Measurements from ENCODE around the gene MRPS2.
"Not testable (repeated sequence)": the region's sequence is repeated elsewhere in the genome, so short reads cannot be mapped to it uniquely, and the experiment has no call there.

MRPS2 gene

DNA sequence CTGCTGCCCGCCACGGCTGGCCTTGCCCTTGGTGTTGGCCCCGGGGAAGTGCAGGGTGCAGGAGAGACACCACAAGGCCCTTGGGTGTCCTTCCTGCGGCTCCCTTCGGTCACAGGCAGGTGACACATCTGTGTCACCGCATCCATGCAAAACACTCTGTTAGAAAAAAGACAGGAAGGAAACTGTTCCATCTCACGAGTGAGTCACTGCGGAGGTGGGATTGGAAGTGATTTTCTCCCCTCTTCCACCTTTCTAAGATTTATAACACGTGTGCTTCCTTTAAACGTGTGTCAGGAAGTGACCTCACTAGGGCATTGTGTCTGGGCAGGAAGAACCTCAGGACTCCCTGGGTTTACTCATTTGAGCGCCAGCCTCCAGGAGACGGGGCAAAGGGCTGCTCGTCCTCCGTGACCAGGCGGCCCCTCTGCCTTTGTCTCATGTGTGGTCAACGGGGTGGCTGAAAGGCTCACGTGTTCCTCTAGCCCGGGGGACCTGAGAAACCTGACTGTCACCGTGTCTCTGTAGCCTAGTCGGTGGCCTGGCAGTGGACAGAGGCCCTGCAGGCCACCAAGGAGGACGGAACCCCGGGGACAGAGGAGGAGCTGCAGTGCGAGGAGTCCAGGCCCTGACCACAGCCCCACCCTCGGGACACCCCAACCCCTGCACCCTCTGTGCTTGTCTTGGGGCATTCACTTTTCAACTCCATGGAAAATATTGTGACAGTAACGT, 15.8 kb downstream of the MRPS2 start:
- DNase-seq (ENCODE audit: low read depth) = no peak

DNA sequence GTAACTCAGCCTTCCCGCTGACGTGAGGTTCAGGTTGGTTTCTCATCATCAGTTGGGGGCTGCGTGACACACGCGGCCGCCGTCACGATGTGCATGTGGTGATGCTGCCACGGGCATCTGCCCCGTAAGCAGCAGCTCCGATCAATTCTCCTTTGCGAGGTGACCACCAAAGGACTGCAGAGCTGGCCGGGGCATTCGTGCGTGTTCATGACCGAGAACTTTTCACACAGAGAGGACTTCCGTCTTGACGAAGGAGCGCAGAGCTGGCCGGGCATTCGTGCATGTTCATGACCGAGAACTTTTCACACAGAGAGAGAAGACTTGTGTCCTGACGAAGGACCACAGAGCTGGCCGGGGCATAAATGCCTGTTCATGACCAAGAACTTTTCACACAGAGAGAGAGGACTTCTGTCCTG, 16.9 kb downstream of the MRPS2 start:
- DNase-seq (ENCODE audit: low read depth) = no peak

DNA sequence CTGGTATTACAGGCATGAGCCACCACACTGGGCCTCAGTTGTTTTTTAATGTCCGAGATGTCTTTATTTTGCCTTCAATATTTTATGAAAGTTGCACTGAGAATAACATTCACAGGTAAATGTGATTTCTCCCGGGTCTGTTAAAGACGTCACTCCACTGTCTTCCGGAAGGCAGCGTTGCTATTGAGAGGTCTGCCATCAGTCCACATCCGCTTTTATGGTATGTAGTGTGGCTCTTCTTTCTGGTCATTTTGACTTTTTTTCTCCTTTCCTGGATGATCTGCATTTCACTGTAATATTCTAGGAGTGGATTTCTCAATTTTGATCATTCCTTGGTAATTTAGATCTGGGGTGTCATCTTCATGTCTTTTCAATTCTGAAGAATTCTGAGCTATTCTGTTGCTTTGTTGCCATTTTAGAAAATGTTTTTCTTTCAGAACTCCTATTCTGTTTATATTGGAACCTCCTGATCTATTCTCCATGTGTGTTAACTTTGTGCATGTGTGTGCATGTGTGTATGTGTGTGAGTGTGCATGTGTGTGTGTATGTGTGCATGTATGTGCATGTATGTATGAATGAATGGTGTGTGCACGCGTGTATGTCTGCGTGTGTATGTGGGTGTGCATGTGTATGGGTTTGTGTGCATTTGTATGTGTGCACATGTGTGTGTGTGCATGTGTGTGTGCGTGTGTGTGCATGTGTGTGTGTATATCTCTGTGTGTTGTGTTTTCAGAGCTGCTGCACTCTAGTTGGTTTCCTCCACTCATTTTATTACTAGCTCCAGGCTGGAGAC, 18.9 kb downstream of the MRPS2 start:
- DNase-seq (ENCODE audit: low read depth) = no peak

DNA sequence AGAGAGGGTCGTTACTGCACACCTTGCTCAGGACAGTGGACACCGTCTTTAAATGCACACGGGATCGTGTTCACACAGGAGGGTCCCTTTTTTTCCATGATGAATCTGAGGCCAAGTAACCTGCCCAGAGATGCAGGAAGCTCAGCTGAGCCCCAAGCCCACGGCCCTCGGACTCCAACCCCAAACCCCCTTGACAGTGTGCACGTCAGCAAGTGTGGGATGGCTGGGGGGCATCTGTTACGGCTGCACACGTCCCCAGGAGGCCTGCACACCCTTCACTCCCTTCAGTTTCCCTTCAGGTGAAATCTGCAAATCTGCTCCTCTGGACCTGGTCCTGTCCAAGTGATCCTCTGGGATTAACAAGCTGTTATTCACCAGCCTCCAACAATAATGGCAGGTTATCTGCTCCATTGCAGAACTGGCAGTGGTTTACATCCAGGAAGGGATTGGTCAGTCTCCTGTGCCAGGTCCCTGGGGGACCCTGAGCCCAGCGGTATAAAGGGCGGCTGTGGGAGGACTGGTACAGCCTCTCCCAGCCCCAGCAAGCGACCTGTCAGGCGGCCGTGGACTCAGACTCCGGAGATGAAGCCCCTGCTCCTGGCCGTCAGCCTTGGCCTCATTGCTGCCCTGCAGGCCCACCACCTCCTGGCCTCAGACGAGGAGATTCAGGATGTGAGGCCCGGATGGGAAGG, 20.6 kb downstream of the MRPS2 start, which contains the start of gene LCN1:
Gene LCN1, plus strand, starts transcription at position 525 of the 692 bp plus-strand sequence. Its CDS starts 58 bp downstream, at position 583.
- no peak for DNase-seq (ENCODE audit: low read depth)

DNA sequence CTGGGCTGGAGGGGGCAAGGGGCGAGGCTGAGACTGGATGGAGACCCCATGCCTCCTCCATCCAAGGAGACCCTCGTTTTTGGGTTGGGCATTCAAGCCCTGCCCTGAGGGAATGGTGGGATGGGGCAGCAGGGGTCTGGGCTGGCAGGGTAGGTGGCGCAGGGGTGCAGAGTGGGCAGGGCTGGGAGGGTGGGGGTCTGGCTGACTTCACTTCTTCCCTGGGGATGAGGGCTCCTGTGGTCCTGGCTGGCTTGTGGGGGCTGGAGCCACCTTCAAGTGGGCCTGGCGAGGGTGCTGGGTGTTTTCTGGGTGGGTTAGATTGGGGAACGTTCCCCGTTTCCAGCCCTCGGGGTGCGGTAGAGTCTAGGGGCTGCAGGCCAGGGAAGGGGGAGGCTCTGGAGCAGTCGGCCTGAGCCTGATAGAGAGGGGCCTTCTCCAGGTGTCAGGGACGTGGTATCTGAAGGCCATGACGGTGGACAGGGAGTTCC, 21.2 kb downstream of the MRPS2 start:
- DNase-seq (ENCODE audit: low read depth) = no peak

DNA sequence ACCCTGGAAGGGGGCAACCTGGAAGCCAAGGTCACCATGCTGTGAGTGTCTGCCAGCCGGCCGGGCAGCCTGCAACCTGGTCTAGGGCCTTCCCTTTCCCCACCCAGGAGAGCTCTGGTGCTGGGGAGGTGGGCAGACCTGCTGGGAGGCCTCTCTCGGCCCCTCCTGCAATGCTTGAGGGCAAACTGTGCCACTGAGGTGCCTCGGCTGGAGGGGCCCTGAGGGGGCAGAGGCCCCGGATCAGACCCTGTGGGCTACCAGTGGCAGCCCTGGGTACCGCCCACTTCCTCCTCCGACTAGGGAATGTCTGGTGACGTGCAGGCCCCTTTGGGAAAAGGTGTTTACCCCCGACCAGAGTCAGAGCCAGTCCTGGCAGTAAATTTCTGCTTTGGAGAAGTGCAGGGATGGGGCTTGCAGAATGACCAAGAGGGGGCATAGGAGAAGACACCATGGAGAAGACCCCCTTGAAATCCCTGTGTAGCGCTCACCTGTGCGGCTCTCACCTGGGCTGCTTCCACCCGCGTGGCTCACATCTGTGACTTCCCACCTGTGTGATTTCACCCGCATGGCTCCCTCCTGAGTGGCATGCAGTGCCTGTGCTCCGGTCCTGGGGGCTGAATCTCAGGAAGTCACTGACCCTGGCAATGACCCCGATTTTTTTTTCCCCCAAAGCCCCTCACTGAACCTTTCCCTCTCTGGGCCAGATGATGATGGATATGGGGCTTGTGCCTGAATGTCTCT, 21.8 kb downstream of the MRPS2 start:
- DNase-seq (ENCODE audit: low read depth) = no peak

DNA sequence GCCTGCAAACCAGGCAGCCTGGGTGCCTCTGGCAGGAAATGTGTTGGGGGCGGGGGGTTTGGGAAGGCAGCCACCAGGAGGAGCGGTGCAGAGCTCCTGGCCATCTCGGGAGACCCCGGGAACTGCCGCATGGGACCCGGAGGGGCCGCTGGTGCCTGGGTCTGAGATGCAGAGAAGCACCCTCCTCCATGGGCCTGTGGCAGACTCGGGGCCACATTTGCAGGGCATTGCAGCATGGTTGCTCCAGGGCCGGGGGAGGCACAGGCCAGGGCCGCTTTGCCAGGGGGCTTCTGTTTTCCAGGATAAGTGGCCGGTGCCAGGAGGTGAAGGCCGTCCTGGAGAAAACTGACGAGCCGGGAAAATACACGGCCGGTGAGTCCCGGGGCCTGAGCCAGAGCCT, 22.4 kb downstream of the MRPS2 start:
- DNase-seq (ENCODE audit: low read depth) = no peak

DNA sequence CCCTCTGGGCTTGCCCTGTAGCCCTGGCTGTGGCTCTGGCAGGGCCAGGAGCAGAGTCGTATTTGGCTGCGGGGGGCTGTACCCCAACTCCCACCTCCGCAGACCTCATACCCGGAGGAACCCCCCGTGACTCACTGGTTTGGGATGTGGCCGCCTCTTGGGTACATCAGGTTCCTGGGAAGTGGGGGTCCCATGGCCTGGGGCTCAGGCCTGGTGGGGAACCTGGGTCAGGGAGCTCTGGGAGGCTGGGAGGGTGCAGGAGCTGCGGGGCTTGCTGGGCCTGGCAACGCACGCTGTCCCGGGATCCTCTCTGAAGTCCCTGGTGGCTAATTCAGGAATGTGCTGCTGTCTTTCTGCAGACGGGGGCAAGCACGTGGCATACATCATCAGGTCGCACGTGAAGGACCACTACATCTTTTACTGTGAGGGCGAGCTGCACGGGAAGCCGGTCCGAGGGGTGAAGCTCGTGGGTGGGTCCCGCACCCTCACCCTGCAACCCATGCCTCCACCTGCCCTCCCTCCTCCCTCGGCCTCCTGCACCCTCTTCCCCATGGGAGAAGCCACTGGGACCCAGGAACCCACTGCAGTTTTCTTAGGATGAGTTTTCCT, 23.1 kb downstream of the MRPS2 start:
- DNase-seq (ENCODE audit: low read depth) = no peak

DNA sequence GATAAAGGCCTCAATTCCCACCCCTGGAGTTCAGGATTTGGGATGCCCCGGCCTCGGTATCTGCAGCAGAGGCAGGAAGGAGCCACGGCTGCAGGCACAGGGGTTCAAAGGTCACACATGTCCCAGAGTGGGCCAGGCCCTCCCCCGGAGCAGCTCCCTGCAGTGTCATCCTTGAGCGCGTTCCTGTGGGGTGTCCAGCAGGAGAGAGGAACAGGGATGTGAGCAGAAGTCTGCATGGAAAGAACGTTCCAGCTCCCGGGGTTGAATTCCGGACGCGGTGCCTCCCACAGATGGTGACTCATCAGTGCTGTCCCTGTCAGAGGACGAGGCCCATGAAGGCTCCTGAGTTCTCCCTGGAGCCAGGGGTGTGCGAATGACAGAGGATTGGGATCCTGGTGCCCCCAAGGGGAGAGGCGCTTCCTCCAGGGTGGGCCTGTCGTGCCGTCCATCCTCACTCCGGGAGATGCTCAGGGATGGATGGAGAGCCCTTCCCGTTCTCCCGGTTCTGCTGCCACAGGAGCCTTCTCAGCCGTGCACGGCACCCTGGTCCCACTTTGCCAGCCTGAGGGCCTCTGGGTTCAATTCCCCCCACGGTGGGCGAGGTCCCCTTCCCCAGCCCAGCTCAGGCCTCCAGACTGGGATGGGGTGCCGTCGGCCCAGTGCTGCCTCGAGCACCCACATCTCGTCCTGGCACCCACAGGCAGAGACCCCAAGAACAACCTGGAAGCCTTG, 23.8 kb downstream of the MRPS2 start:
- DNase-seq (ENCODE audit: low read depth) = no peak

DNA sequence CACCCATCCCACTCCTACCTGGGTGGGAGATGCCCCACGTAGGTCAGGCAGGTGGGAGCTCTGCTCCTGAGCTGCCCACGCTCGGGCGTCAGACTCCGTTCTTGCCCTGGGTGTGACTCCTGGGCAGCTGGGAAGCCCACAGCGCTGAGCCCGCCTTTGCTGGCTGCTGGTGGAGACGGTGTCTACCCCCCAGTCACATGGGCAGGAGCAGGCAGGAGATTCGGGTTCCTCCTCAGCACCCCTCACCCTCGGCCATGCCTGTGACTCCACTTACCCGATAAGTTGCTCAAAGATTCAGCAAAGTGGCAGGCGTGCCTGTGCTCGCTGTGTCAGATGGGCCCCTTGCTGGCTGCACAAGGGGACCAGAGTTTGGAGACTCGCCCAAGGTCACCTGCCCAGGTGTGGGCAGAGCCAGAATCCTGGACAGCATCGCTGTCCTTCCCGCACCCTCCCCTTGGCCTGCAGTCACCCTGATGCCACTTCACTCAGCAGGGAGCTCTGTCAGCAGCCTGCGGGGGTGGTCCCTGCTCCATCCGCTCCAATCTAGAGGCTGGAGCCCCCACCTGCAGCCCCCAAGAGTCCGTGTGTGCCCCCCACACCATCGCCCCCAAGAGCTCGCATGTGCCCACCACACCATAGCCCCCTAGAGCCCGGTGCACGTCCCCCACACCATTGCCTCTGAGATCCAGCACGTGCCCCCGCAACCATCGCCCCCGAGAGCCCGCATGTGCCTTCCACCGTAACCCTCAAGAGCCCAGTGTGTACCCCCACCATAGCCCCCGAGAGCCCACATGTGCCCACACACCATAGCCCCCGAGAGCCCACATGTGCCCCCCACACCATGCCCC, 25.0 kb downstream of the MRPS2 start:
- DNase-seq (ENCODE audit: low read depth) = no peak

DNA sequence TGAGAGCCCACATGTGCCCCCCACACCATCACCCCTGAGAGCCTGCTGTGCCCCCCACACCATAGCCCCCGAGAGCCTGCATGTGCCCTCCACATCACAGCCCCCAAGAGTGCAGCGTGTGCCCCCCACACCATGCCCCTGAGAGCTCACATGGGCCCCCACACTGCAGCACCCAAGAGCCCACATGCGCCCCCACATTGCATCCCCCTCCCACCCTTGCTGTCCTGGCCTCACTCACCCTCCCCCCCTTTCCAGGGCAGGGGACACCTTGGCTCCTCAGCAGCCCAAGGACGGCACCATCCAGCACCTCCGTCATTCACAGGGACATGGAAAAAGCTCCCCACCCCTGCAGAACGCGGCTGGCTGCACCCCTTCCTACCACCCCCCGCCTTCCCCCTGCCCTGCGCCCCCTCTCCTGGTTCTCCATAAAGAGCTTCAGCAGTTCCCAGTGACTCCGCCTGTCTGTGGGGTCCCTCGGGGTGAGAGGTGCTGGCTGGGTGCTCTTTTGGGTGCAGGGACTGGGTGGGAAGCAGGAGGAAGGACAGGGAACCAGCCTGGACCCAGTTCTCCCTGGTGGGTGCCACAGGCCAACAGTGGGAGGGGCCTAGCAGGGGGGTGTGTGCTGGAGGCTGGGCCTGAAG, 25.7 kb downstream of the MRPS2 start:
- no peak for DNase-seq (ENCODE audit: low read depth)

DNA sequence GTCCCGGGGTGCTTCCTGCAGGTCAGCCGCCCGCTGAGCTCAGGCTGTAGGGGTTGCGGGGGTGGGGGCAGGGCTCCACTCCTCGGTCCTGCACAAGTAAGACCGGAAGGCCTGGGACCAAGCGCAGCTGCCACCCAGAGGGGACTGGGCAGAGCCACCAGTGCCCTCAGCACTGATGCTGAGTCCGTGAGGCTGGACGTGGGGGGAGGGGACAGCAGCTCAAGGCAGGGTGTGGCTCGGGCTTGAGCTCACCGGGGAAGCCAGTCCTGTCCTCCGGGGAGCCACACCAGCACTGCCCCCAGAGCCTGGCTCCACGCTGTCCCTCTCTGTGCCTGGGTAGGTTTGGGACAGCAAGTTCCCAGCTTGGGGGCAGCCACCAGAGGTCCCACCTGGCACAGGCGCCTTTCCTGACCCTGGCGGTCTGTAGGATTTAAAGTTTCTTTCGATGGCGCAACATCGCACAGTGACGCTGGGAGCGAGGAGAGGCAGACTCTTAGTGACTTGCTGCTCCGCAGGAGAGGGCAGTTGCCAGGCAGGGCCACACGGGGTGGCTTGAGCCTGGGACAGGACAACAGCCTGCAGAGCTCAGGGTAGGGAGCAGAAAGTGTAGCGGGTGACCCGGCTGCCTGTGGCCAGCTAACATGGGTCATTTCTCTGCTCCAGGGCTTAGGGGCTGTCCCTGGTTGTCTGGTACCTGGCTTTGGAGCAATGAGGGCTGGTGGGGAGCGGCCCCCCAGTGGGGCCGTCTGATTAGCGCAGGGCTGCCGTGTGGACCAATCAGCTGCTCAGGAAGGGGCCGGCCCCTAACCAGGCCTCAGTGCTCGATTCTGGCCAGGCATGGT, 26.5 kb downstream of the MRPS2 start:
- no peak for DNase-seq (ENCODE audit: low read depth)

DNA sequence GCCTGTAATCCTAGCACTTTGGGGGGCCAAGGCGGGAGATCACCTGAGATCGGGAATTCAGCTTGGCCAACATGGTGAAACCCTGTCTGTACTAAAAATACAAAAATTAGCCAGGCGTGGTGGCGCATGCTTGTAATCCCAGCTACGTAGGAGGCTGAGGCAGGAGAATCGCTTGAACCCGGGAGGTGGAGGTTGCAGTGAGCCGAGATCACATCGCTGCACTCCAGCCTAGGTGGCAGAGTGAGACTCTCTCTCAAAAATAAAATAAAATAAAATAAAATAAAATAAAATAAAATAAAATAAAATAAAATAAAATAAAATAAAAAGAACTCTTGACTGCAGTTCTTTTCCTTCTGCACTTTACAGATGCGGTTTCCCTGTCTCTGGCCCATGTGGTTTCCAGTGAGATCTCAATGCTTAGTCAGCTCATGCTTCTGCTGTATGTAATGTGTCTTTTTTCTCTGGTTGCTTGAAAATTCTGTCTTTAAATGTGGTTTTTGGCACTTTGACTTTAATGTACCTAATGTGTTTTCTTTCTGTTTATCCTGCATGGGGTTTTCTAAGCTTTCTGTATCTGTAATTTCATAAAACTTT, 28.5 kb downstream of the MRPS2 start:
- not testable (repeated sequence) for DNase-seq (ENCODE audit: low read depth)

DNA sequence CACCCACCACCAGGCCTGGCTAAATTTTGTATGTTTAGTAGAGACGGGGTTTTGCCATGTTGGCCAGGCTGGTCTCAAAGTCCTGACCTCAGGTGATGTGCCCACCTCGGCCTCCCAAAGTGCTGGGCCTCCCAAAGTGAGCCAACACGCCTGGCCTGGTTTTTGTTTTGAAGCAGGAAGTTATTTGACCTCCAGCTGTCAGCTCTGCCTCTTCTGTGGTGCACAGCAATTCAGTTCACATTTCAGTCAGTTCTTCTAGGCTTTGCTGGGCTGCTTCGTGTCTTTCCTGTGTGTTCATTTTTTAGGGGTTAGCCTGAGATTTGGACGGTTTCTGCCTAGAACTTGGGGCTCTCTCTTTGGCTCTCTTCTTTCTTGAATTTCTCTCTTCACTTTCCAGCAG, 29.7 kb downstream of the MRPS2 start:
- DNase-seq (ENCODE audit: low read depth) = no peak

DNA sequence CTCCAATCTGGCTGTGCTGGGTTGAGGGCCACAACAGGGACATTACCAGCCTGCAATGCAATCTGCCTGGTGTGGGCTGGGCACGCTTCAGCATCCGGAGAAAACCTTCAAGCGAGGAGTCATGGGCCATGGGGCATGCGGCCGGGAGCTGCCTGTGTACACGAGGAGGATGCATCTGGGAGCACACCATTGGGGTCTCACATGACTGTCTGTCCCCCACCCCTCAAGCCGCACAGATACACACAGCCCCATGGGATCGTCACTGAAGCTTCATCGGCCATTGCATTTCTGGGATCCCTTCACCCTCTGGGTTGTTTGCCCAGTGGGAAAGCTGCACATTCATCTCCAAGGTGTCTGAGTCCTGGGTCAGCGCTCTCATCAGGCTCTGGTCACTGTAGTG, 30.6 kb downstream of the MRPS2 start:
- DNase-seq (ENCODE audit: low read depth) = no peak

DNA sequence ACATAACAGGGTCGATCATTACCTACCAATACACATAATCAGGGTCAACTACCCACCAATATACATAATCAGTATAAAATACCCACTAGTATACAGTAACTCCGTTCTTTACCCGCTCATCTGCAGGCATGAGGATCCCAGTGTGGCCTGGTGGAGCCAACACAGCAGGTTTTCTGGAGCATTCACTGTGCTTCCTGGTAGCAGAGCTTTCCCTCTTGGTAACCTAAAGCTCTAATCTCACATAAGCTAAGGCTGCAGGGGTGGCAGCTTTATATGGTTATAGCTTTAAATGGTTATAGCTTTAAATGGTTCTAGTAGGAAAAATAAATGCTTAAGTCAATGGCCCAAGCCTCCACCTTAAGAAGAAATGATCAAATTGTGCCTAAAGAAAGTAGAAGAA, 32.6 kb downstream of the MRPS2 start:
- DNase-seq (ENCODE audit: low read depth) = no peak

DNA sequence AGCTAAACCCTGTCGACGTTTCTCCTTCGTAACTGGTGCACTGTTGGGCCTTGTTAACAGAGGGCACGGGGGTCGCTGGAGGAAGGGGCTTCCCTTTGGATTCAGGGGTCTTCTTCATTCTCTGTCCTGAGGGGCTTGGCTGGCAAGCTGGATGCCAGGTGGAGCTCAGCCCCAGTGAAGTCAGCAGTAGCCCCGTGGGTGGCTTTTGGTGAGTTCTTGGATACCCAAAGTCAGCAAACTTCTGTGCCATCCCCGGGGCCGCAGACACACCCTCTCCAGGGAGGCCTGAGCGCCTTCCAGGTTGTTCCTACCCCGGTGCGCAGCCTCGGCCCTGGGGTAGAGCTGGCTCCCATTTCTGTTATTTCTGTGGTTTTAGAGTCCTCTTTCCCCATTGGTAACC, 33.2 kb downstream of the MRPS2 start:
- DNase-seq (ENCODE audit: low read depth) = no peak

DNA sequence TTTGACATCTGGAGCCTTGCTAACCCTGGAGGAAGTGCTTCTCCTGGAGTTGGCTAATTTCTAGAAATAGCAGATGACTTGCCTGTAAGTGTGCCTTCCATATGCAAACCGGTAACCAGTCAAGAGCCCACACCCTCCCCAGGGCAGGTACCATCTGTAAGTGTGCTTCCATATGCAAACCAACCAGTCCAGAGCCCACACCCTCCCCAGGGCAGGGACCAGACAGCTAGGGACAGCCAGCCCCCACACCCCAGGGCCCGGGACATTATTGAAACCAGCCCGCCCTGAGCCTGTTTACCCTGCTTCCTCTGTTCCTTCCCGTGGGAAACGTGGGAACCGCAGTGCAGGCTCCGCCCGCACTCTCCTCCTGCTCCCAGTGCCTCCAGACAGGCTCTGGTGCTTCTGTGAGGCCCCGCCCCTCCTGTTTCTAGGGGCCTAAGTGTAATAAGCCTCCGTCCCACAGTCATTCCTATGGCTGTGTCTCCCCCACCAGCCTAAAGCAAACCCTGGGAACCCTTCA, 33.8 kb downstream of the MRPS2 start:
- DNase-seq (ENCODE audit: low read depth) = not testable (repeated sequence)

Data from non-pigmented ciliary epithelial cell (primary cell).